Posterior vena cava (tissue), 2 donors: Measurements from ENCODE around the gene PRICKLE2. TPM values are rescaled to one million over a fixed set of nuclear protein-coding genes. Genes with fewer than 3 reads are reported as not detected.

Experiments
- DNase-seq: peaks from one replicate; pipeline ENCODE4 v3.0.0-alpha.2; 2020; ENCODE audit warnings: low spot score
- intact Hi-C, 2 donors: fragments of 100-400 bp; cut with DNase I; formaldehyde crosslinking; loops; one replicate each; pipeline versions ENCODE4 v1.14.1 to v1.14.2; 2022 to 2023
- long read RNA-seq, 2 donors: library from polyadenylated mRNA; unstranded; transcript quantifications; one replicate each; pipeline ENCODE4 v2.0.0, GENCODE V29; 2020 to 2021
- total RNA-seq, 2 donors: library from RNA; stranded (reverse); fragmentation: NEBNext Ultra II Directional; extraction: Animal tissue kit (Norgen Biotek cat#: 25700); gene quantifications; one replicate each; pipeline ENCODE4 v1.2.1, GENCODE V29; 2021
- donor health status: DM: yes; HTN: yes; CAD: no.
- donor health status: DM: yes; HTN: yes; CAD: no.

The PRICKLE2 gene
- 10 to 100 TPM; 26.3 to 34.9 TPM for total RNA-seq
- long read RNA-seq, donor 1, full-length matches to known transcripts: 2 of 11 reads
- long read RNA-seq, donor 1, partial matches to known transcripts: 2 of 11 reads
- long read RNA-seq, donor 1, other reads (novel, unspliced or antisense): 7 of 11 reads
- long read RNA-seq, donor 2, full-length matches to known transcripts: 2 of 7 reads
- long read RNA-seq, donor 2, partial matches to known transcripts: 3 of 7 reads
- long read RNA-seq, donor 2, other reads (novel, unspliced or antisense): 2 of 7 reads

- peak; percentile 92 for DNase-seq
- intact Hi-C loops: no loop called here
Measured at GRCh38 chr3:64224826-64225610, at the start of gene PRICKLE2. TSS of gene PRICKLE2 (minus strand) at chr3:64225466. CDS start at chr3:64198927, 26,539 bp downstream.

- no peak for DNase-seq
- intact Hi-C loops: no loop called here
Measured at GRCh38 chr3:64272842-64273241, 47.6 kb upstream of the PRICKLE2 start.

GRCh38 chr3:64272271-64272670, 47.0 kb upstream of the PRICKLE2 start:
- intact Hi-C loops: no loop called here
- DNase-seq: no peak

GRCh38 chr3:64271631-64272030, 46.4 kb upstream of the PRICKLE2 start:
- intact Hi-C loops: no loop called here

GRCh38 chr3:64270866-64271260, 45.6 kb upstream of the PRICKLE2 start:
- DNase-seq: no peak
- intact Hi-C loops: no loop called here

More at GRCh38 chr3:64271631-64272030, 46.4 kb upstream of the PRICKLE2 start:
- DNase-seq: no peak

GRCh38 chr3:64270142-64270865, 45.0 kb upstream of the PRICKLE2 start:
- DNase-seq: no peak
- intact Hi-C loops: no loop called here

GRCh38 chr3:64268926-64269325, 43.7 kb upstream of the PRICKLE2 start:
- DNase-seq: no peak
- intact Hi-C loops: loop anchor here in 1 of 2 donors (10.0 kb wide), 1 partner anchor 64 kb away; no protein-coding TSS in a partner anchor

GRCh38 chr3:64267721-64268604, 42.7 kb upstream of the PRICKLE2 start:
- intact Hi-C loops: loop anchor here in 1 of 2 donors (10.0 kb wide), 1 partner anchor 63 kb away; no protein-coding TSS in a partner anchor
- peak; percentile 87 for DNase-seq

- no peak for DNase-seq
- intact Hi-C loops: loop anchor here in 1 of 2 donors (10.0 kb wide), 1 partner anchor 62 kb away; no protein-coding TSS in a partner anchor
Measured at GRCh38 chr3:64266983-64267382, 41.7 kb upstream of the PRICKLE2 start.

- DNase-seq: no peak
- intact Hi-C loops: loop anchor here in 1 of 2 donors (10.0 kb wide), 1 partner anchor 61 kb away; no protein-coding TSS in a partner anchor
Measured at GRCh38 chr3:64266065-64266931, 41.0 kb upstream of the PRICKLE2 start.

GRCh38 chr3:64265646-64266045, 40.4 kb upstream of the PRICKLE2 start:
- no peak for DNase-seq
- intact Hi-C loops: loop anchor here in 1 of 2 donors (10.0 kb wide), 1 partner anchor 61 kb away; no protein-coding TSS in a partner anchor

GRCh38 chr3:64264501-64265109, 39.3 kb upstream of the PRICKLE2 start:
- intact Hi-C loops: loop anchor here in 1 of 2 donors (10.0 kb wide), 1 partner anchor 60 kb away; no protein-coding TSS in a partner anchor
- DNase-seq: no peak

GRCh38 chr3:64262574-64263114, 37.4 kb upstream of the PRICKLE2 start:
- intact Hi-C loops: loop anchor here in 1 of 2 donors (10.0 kb wide), 1 partner anchor 58 kb away; no protein-coding TSS in a partner anchor

GRCh38 chr3:64260431-64260830, 35.2 kb upstream of the PRICKLE2 start:
- intact Hi-C loops: loop anchor here in 1 of 2 donors (10.0 kb wide), 1 partner anchor 56 kb away; no protein-coding TSS in a partner anchor
- no peak for DNase-seq

More at GRCh38 chr3:64262574-64263114, 37.4 kb upstream of the PRICKLE2 start:
- no peak for DNase-seq

GRCh38 chr3:64259636-64260035, 34.4 kb upstream of the PRICKLE2 start:
- no peak for DNase-seq
- intact Hi-C loops: loop anchor here in 1 of 2 donors (10.0 kb wide), 1 partner anchor 55 kb away; no protein-coding TSS in a partner anchor

GRCh38 chr3:64257100-64257755, 32.0 kb upstream of the PRICKLE2 start:
- intact Hi-C loops: no loop called here
- DNase-seq: no peak
